HepG2 (cell line): ENCODE data around the gene H6PD. TPM values are rescaled to one million over a fixed set of nuclear protein-coding genes. Genes with fewer than 3 reads are reported as not detected.
A peak's percentile ranks its signal among the peaks of the same experiment; 100 is the strongest.

Source experiments
- ATAC-seq: fragments of 200-7000 bp; cut with Tn5 transposase; 3 replicates; pipeline ENCODE4 v1.9.1; 2020; ENCODE audit warnings: mild to moderate bottlenecking, moderate library complexity
- BruUV-seq: library from RNA; stranded (reverse); fragments of 400-500 nt; replicated peaks from 2 replicates; lab custom pipeline; 2021; lab: Mats Ljungman, UMichigan
- CTCF ChIA-PET: fragments of 300-600 bp; formaldehyde crosslinking; extraction: SDS; loops from one replicate; lab custom pipeline; 2021; ENCODE audit warnings: low total read pairs, inconsistent platforms, low intra/inter-chr PET ratio; lab: Yijun Ruan, JAX
- POLR2A ChIA-PET: fragments of 350-600 bp; sonication (Branson Sonifier 250); formaldehyde crosslinking; loops from one replicate; lab custom pipeline; 2020; ENCODE audit warnings: antibody characterized with exemption, inconsistent platforms; lab: Yijun Ruan, JAX
- DNase-seq: peaks from one replicate; pipeline ENCODE4 v3.0.0-alpha.2; 2015; ENCODE audit warnings: low spot score
- FAIRE-seq: peaks from 3 replicates; lab custom pipeline; 2011; peaks lifted over from hg19 to GRCh38; lab: Jason Lieb, UNC
- H2AFZ ChIP-seq: one replicate; pipeline ENCODE4 v1.6.1; 2011; ENCODE audit warnings: low read length, inconsistent platforms
- H3K27ac ChIP-seq: fragments of 300-600 bp; 3 replicates; pipeline ENCODE4 v1.8.0; 2011; ENCODE audit warnings: mixed run types, mild to moderate bottlenecking, mixed read lengths, low read length, inconsistent platforms; ENCODE audit not compliant: insufficient read depth; ENCODE audit errors: extremely low read length
- H3K27me3 ChIP-seq, 2 experiments: fragments of 200-600 bp in 1 of 2; 2 replicates in 1 of 2; 3 replicates in 1 of 2; pipeline versions ENCODE4 v1.6.0 to v1.8.0; 2011; ENCODE audit warnings: low read length in 2 of 2, mild to moderate bottlenecking in 2 of 2, moderate library complexity in 2 of 2, inconsistent platforms in 1 of 2; ENCODE audit not compliant: insufficient read depth in 2 of 2, control insufficient read depth in 1 of 2
- H3K36me3 ChIP-seq, 2 experiments: fragments of 200-600 bp in 1 of 2; replicated peaks in 1 of 2; 2 replicates in 1 of 2; 3 replicates in 1 of 2; pipeline versions ENCODE4 v1.5.1 to v1.8.0; 2011; ENCODE audit warnings: low read length in 2 of 2, inconsistent platforms in 1 of 2; ENCODE audit not compliant: insufficient read depth in 2 of 2, control insufficient read depth in 1 of 2
- H3K4me1 ChIP-seq: 2 replicates; pipeline ENCODE4 v1.5.1; 2012; ENCODE audit warnings: low read length, inconsistent platforms; ENCODE audit not compliant: insufficient read depth
- H3K4me2 ChIP-seq: 2 replicates; pipeline ENCODE4 v1.6.0; 2011; ENCODE audit warnings: low read depth, low read length, inconsistent platforms
- H3K4me3 ChIP-seq, 3 experiments: fragments of 200-600 bp in 1 of 3; sonication (generic), shearing (Covaris generic) in 1 of 3; replicated peaks in 1 of 3; 2 replicates each; pipeline ENCODE4 v1.5.1; 2011 to 2016; ENCODE audit warnings: low read length in 3 of 3, inconsistent platforms in 2 of 3, low read depth in 2 of 3, mild to moderate bottlenecking in 2 of 3, control low read depth in 1 of 3, mixed read lengths in 1 of 3; ENCODE audit not compliant: insufficient read depth in 1 of 3
- H3K79me2 ChIP-seq: one replicate; pipeline ENCODE4 v1.6.1; 2011; ENCODE audit warnings: low read length, inconsistent platforms; ENCODE audit not compliant: insufficient read depth
- H3K9ac ChIP-seq: 2 replicates; pipeline ENCODE4 v1.6.0; 2011; ENCODE audit warnings: mild to moderate bottlenecking, low read depth, low read length, inconsistent platforms; ENCODE audit not compliant: insufficient read depth
- H3K9me3 ChIP-seq: 2 replicates; pipeline ENCODE4 v1.5.1; 2012; ENCODE audit warnings: mild to moderate bottlenecking, low read length
- H4K20me1 ChIP-seq: 2 replicates; pipeline ENCODE4 v1.6.0; 2011; ENCODE audit warnings: inconsistent platforms, mild to moderate bottlenecking, low read length, moderate library complexity; ENCODE audit not compliant: insufficient read depth
- CEBPG ChIP-seq: IDR thresholded peaks from 2 replicates; pipeline ENCODE4 v1.6.1; 2016
- DR1 ChIP-seq: sonication (generic); formaldehyde crosslinking; IDR thresholded peaks from 2 replicates; pipeline ENCODE4 v1.8.0; 2021; ENCODE audit warnings: mild to moderate bottlenecking, missing genetic modification reagents, inconsistent platforms
- HMG20B ChIP-seq: conservative IDR thresholded peaks from 2 replicates; pipeline ENCODE4 v1.6.1; 2016; ENCODE audit warnings: missing genetic modification reagents, missing compliant biosample characterization
- TCF7 ChIP-seq: sonication (generic); IDR thresholded peaks from 2 replicates; pipeline ENCODE4 v1.6.1; 2016; ENCODE audit warnings: antibody characterized with exemption, low read depth
- YEATS2 ChIP-seq: sonication (generic); formaldehyde crosslinking; IDR thresholded peaks from 2 replicates; pipeline ENCODE4 v1.4.0; 2020; ENCODE audit warnings: missing genetic modification reagents, borderline replicate concordance
- ZNF180 ChIP-seq: sonication (generic); formaldehyde crosslinking; IDR thresholded peaks from 2 replicates; pipeline ENCODE4 v1.4.0; 2020; ENCODE audit warnings: low read depth, missing genetic modification reagents, borderline replicate concordance
- ZNF430 ChIP-seq: sonication (generic); formaldehyde crosslinking; IDR thresholded peaks from 2 replicates; pipeline ENCODE4 v1.9.0; 2021; ENCODE audit warnings: mild to moderate bottlenecking, missing genetic modification reagents
- WGBS: methylation state at CpG from one replicate; pipeline ENCODE4 v1.1.6; 2017; ENCODE audit warnings: low lambda C conversion rate; 5-methylcytosine and 5-hydroxymethylcytosine counted together
- in situ Hi-C: cut with HindIII; loops from 2 replicates; pipeline ENCODE4 v1.10.0; 2017; ENCODE audit warnings: low pct_unique_long_range_greater_than_20kb; ENCODE audit not compliant: extremely low pct_ligation_motif_present
- intact Hi-C: fragments of 100-400 bp; cut with micrococcal nuclease; formaldehyde crosslinking; loops from one replicate; pipeline ENCODE4 v1.10.0; 2022; ENCODE audit not compliant: unreplicated experiment
- polyA plus RNA-seq, 8 experiments: library from polyadenylated mRNA; depleted of rRNA in 3 of 8; stranded (reverse) in 7 of 8; unstranded in 1 of 8; fragments of >200 nt; fragmentation: Illumina TruSeq in 4 of 8; extraction: Trizol in 4 of 8; gene quantifications; 2 replicates each; pipeline versions ENCODE4 v1.2.1 to v1.2.3, GENCODE V29; 2011 to 2016; ENCODE audit warnings: low read depth in 4 of 8, missing spikeins in 1 of 8, mixed read lengths in 1 of 8; ENCODE audit not compliant: insufficient read depth in 1 of 8
- total RNA-seq, 5 experiments: library from RNA; depleted of rRNA; stranded (reverse); fragments of >200 nt; fragmentation: Illumina TruSeq; extraction: Trizol; gene quantifications; 2 replicates each; pipeline ENCODE4 v1.2.3, GENCODE V29; 2016; ENCODE audit warnings: low read depth in 1 of 5

The H6PD gene
- total and polyA plus RNA-seq, 2 of the 13 experiments (the other 11 are each of a cell fraction or from before 2014, with no cell fraction given) = 9.3 to 14.1 TPM

- TF ChIP-seq ZNF430 (CRISPR knock-in tag) (no peak), TCF7 (no peak), CEBPG (CRISPR knock-in tag) (no peak), HMG20B (CRISPR knock-in tag) (no peak)
- TF ChIP-seq, all 625 proteins: peak for 0
- Histone ChIP-seq H3K27ac (no peak overlapping the region), H2AFZ (no peak overlapping the region), H3K4me3 (no peak overlapping the region), H4K20me1 (no peaks in the 10 kb centered on the region), H3K4me1 (no peaks in the 10 kb centered on the region), H3K27me3 (no peaks in the 10 kb centered on the region), H3K4me2 (no peak overlapping the region), H3K79me2 (no peaks in the 10 kb centered on the region), H3K9me3 (no peaks in the 10 kb centered on the region), H3K36me3 (no peaks in the 10 kb centered on the region), H3K9ac (no peak overlapping the region)
- BruUV-seq = no TSS peak
- in situ Hi-C loops = no loop called here
- ATAC-seq (no peak), DNase-seq (no peak), FAIRE-seq (no peak)
- POLR2A ChIA-PET = no interaction called here
- intact Hi-C loops = no loop called here
- CTCF ChIA-PET = no interaction called here
- 85% methylated on average over 8 of the region's 8 CpGs for WGBS
Measured at GRCh38 chr1:9314111-9314510, 79.5 kb downstream of the H6PD start.

- Histone ChIP-seq H3K4me3 (no peak overlapping the region), H2AFZ (no peak overlapping the region), H3K4me2 (no peak overlapping the region), H3K27ac (no peak overlapping the region), H3K27me3 (no peaks in the 10 kb centered on the region), H4K20me1 (no peaks in the 10 kb centered on the region), H3K36me3 (no peaks in the 10 kb centered on the region), H3K79me2 (no peaks in the 10 kb centered on the region), H3K9me3 (no peaks in the 10 kb centered on the region), H3K9ac (no peak overlapping the region), H3K4me1 (no peaks in the 10 kb centered on the region; the same call in 1 of the 2 replicates)
- WGBS = 77% methylated on average over 5 of the region's 11 CpGs
- ChIA-PET CTCF (no interaction called here), POLR2A (no interaction called here)
- intact Hi-C loops = no loop called here
- in situ Hi-C loops = no loop called here
- BruUV-seq = no TSS peak
- FAIRE-seq (no peak), ATAC-seq (no peak), DNase-seq (no peak)
- peak; percentile 34; the same call in 1 of the 2 replicates for TF ChIP-seq ZNF180 (CRISPR knock-in tag)
- TF ChIP-seq YEATS2 (CRISPR knock-in tag) = no peak
- no peak for TF ChIP-seq DR1 (CRISPR knock-in tag)
Measured at GRCh38 chr1:9314711-9315379, 80.3 kb downstream of the H6PD start.
